Measurements from ENCODE around the gene PCP2. TPM values are rescaled to one million over a fixed set of nuclear protein-coding genes. Genes with fewer than 3 reads are reported as not detected.

The PCP2 gene
- total RNA-seq, 3 donors from 2014 or later (not counting 1 experiment from before 2014, with no cell fraction given): 5.4 to 8.4 (median 7.7) TPM

GRCh38 chr19:7677669-7678311, 44.3 kb upstream of the PCP2 start:
- 44% methylated on average over 12 of the region's 12 CpGs for WGBS (ENCODE audit: insufficient coverage)
- peak overlapping the region in 1 of 2 donors; percentile 59 for H3K27ac Mint-ChIP-seq
- H3K27me3 Mint-ChIP-seq (ENCODE audit: low read depth in 2 of 2): peaks cover 13 to 23% of the 10 kb centered on the region in 2 donors
- H3K4me3 Mint-ChIP-seq: peak overlapping the region; percentile 35
- H3K36me3 ChIP-seq (ENCODE audit: control insufficient read depth, insufficient read depth, low read length): peaks cover 5% of the 10 kb centered on the region
- peaks cover 13 to 43% of the 10 kb centered on the region in 2 donors for H3K4me1 Mint-ChIP-seq
- DNase-seq (no peak), ATAC-seq (peak in 1 of 3 donors; percentile 20)
- H3K36me3 Mint-ChIP-seq: no peaks in the 10 kb centered on the region
- no peak for TF ChIP-seq CTCF (IDR thresholded peaks at IDR 0.05)
- H3K9me3 Mint-ChIP-seq: no peaks in the 10 kb centered on the region
- no peaks in the 10 kb centered on the region for H3K27me3 ChIP-seq (ENCODE audit: control insufficient read depth, insufficient read depth, low read length)
- no peak overlapping the region for H3K27ac ChIP-seq (ENCODE audit: low read length)
- H3K4me1 ChIP-seq (ENCODE audit: control insufficient read depth, insufficient read depth, low read length): peaks cover 52% of the 10 kb centered on the region
- H3K9me3 ChIP-seq (ENCODE audit: control insufficient read depth, insufficient read depth, low read length): peaks cover 2% of the 10 kb centered on the region
- intact Hi-C loops (cut with micrococcal nuclease): loop anchor here (10.0 kb wide), 1 partner anchor 323 kb away; no protein-coding TSS in a partner anchor
- no peak overlapping the region for H3K4me3 ChIP-seq (ENCODE audit: low read length)

- WGBS (ENCODE audit: insufficient coverage): 6% methylated on average over 10 of the region's 10 CpGs
- intact Hi-C loops (cut with micrococcal nuclease): loop anchor here (10.0 kb wide), 1 partner anchor 322 kb away; no protein-coding TSS in a partner anchor
- DNase-seq (no peak), ATAC-seq (no peak)
- H3K36me3 ChIP-seq (ENCODE audit: control insufficient read depth, insufficient read depth, low read length): no peaks in the 10 kb centered on the region
- H3K4me1 Mint-ChIP-seq: peaks cover 6 to 34% of the 10 kb centered on the region in 2 donors
- H3K27ac ChIP-seq (ENCODE audit: low read length): no peak within 1 kb of the TSS
- H3K36me3 Mint-ChIP-seq: no peaks in the 10 kb centered on the region
- peaks cover 14 to 23% of the 10 kb centered on the region in 2 donors for H3K27me3 Mint-ChIP-seq (ENCODE audit: low read depth in 2 of 2)
- no peaks in the 10 kb centered on the region for H3K9me3 Mint-ChIP-seq
- H3K27me3 ChIP-seq (ENCODE audit: control insufficient read depth, insufficient read depth, low read length): no peaks in the 10 kb centered on the region
- H3K4me3 ChIP-seq (ENCODE audit: low read length): no peak within 1 kb of the TSS
- no peak for TF ChIP-seq CTCF (IDR thresholded peaks at IDR 0.05)
- H3K9me3 ChIP-seq (ENCODE audit: control insufficient read depth, insufficient read depth, low read length): peaks cover 2% of the 10 kb centered on the region
- peak within 1 kb of the TSS in 1 of 2 donors; percentile 59 for H3K27ac Mint-ChIP-seq
- no peak within 1 kb of the TSS for H3K4me3 Mint-ChIP-seq
- peaks cover 45% of the 10 kb centered on the region for H3K4me1 ChIP-seq (ENCODE audit: control insufficient read depth, insufficient read depth, low read length)
These were observed 43.3 kb upstream of the PCP2 start, which contains the start of gene MCEMP1 for GRCh38 chr19:7676854-7677253. Gene MCEMP1, plus strand, starts transcription at chr19:7677090. Its CDS starts 31 bp downstream, at chr19:7677121.

- Histone ChIP-seq H3K27me3 (ENCODE audit: control insufficient read depth, insufficient read depth, low read length) (no peaks in the 10 kb centered on the region), H3K9me3 (ENCODE audit: control insufficient read depth, insufficient read depth, low read length) (peaks cover 2% of the 10 kb centered on the region), H3K27ac (ENCODE audit: low read length) (no peak overlapping the region), H3K4me3 (ENCODE audit: low read length) (no peak overlapping the region), H3K36me3 (ENCODE audit: control insufficient read depth, insufficient read depth, low read length) (no peaks in the 10 kb centered on the region), H3K4me1 (ENCODE audit: control insufficient read depth, insufficient read depth, low read length) (peaks cover 40% of the 10 kb centered on the region)
- Mint-ChIP-seq H3K36me3 (no peaks in the 10 kb centered on the region), H3K27ac (no peak overlapping the region), H3K4me1 (peaks cover under 1 to 29% of the 10 kb centered on the region in 2 donors), H3K9me3 (no peaks in the 10 kb centered on the region), H3K4me3 (no peak overlapping the region), H3K27me3 (ENCODE audit: low read depth in 2 of 2) (peaks cover 18 to 23% of the 10 kb centered on the region in 2 donors)
- no peak for TF ChIP-seq CTCF (IDR thresholded peaks at IDR 0.05)
- 2% methylated on average over 7 of the region's 7 CpGs for WGBS (ENCODE audit: insufficient coverage)
- no peak for ATAC-seq
- intact Hi-C loops (cut with micrococcal nuclease): loop anchor here (10.0 kb wide), 1 partner anchor 322 kb away; no protein-coding TSS in a partner anchor
- DNase-seq: peak in 1 of 2 donors; percentile 13
These were observed 42.9 kb upstream of the PCP2 start for GRCh38 chr19:7676376-7676775.
